Right atrium auricular region (tissue), 2 donors: ENCODE results near the gene COPS7A. TPM values are rescaled to one million over a fixed set of nuclear protein-coding genes. Genes with fewer than 3 reads are reported as not detected.
A peak's percentile ranks its signal among the peaks of the same experiment; 100 is the strongest.

Source experiments
- DNase-seq: peaks from one replicate; pipeline ENCODE4 v3.0.0-alpha.2; 2019; ENCODE audit warnings: low spot score
- H3K27ac ChIP-seq, 2 donors: fragments of 200-600 bp; sonication (generic); 1 replicate in 1 of 2; 2 replicates in 1 of 2; pipeline ENCODE4 v1.5.1; 2016 to 2019
- H3K27me3 ChIP-seq, 2 donors: fragments of 200-600 bp; sonication (generic); one replicate each; pipeline versions ENCODE4 v1.5.1 to v1.6.0; 2017 to 2019
- H3K36me3 ChIP-seq: fragments of 200-600 bp; sonication (generic); one replicate; pipeline ENCODE4 v1.5.1; 2016
- H3K4me1 ChIP-seq, 2 donors: fragments of 200-600 bp; sonication (generic); one replicate each; pipeline versions ENCODE4 v1.5.1 to v1.6.0; 2017 to 2019
- H3K4me3 ChIP-seq, 2 donors: fragments of 200-600 bp; sonication (generic); 1 replicate in 1 of 2; 2 replicates in 1 of 2; pipeline ENCODE4 v1.5.1; 2017 to 2019; ENCODE audit warnings: mild to moderate bottlenecking in 1 of 2, moderate library complexity in 1 of 2
- H3K9me3 ChIP-seq, 2 donors: fragments of 200-600 bp; sonication (generic); one replicate each; pipeline ENCODE4 v1.5.1; 2019
- total RNA-seq, 2 donors: library from RNA; depleted of rRNA; stranded (reverse); fragments of >200 nt; gene quantifications; one replicate each; pipeline ENCODE4 v1.1.0, GENCODE V29; 2016
- TF ChIP-seq, protein P1 (sequence below), 2 donors: fragments of 200-600 bp; sonication (generic); IDR thresholded peaks; one replicate each; pipeline ENCODE4 v1.5.1; 2019; ENCODE audit warnings: antibody characterized with exemption in 2 of 2

COPS7A gene
- total RNA-seq, 2 donors from 2014 or later: 72.7 to 73.6 TPM

DNA sequence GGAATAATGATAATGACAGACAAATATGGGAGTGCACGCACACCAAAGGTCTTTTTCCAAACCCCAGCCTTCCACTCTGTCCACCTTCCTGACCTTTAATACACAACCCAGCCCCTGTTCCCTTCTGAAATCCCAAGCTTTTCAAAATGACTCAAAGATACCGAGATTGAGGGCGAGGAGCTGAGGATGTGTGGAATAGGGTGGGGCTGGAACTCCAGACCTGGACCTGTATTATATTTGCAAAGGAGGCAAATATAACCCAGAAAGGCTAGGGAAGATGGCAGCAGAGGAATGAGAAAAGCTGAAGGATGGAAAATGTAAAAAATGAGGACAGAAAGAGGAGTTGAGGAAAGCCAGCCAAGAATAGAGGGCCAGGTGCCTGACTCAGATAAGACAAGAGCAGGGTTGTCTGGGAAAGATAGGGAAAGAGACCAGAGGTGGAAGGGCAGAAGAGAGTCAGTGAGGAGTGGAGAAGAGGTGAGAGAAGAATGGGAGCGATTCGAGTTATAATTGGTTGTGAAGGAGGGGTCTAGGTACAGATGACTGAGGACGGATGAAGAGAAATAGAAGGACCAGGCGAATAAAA, 41.3 kb downstream of the COPS7A start:
- DNase-seq: no peak
- Histone ChIP-seq H3K27ac (peak overlapping the region; percentile 80 to 88), H3K27me3 (no peaks in the 10 kb centered on the region), H3K4me3 (peak overlapping the region; percentile 72 to 80), H3K9me3 (no peaks in the 10 kb centered on the region), H3K4me1 (peaks cover 0 to 51% of the 10 kb centered on the region in 2 donors), H3K36me3 (peaks cover 6% of the 10 kb centered on the region)
- TF ChIP-seq, protein P1, sequence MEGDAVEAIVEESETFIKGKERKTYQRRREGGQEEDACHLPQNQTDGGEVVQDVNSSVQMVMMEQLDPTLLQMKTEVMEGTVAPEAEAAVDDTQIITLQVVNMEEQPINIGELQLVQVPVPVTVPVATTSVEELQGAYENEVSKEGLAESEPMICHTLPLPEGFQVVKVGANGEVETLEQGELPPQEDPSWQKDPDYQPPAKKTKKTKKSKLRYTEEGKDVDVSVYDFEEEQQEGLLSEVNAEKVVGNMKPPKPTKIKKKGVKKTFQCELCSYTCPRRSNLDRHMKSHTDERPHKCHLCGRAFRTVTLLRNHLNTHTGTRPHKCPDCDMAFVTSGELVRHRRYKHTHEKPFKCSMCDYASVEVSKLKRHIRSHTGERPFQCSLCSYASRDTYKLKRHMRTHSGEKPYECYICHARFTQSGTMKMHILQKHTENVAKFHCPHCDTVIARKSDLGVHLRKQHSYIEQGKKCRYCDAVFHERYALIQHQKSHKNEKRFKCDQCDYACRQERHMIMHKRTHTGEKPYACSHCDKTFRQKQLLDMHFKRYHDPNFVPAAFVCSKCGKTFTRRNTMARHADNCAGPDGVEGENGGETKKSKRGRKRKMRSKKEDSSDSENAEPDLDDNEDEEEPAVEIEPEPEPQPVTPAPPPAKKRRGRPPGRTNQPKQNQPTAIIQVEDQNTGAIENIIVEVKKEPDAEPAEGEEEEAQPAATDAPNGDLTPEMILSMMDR (IDR thresholded peaks at IDR 0.05): no peak

DNA sequence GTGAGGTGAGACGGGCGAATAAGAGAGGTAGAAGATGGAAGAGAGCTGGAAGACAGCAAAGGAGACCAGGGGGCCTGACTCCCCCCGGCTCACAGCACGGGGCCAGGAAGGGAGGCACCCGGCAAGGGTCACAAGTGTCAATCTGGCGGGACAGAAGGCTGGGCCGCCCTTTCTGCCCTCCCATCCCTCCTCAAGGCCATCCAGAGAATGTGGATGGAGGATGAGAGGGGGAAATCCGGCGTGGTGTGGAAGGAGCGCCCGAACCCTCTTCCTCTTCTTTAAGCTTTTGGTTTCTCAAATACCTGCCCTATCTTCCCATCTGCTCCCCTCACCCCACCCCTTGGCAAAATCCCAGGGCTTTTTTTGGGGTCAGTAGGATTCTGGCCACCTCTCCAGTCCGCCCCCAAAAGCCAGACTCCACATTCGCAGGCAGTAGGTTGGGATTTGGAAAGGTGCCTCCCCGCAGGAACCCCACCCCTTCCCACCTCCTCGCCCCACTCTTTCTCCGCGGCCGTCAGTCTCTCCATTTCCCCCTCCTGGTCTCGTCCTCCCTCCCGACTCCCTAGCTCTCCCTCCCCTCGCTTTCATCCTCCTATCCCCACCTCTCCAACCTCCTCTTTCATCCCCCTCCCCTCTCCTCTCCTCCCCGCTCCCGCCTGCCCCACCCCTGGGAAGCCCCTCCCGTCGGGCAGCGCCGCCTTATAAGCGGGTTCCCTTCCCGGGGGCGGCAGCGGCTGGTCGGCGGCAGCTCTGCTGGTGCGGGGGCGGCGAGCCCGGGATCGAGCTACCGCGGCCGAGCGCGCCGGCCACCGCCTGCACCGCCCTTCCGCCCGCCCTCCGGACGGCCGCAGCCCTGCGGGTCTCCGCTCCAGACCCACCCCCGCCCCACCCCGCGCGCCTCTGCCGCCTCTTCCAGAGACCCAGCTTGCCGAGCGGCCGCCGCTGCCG, 42.1 kb downstream of the COPS7A start, which contains the start of gene PTMS:
PTMS (plus strand) TSS at position 730 of the 948 bp plus-strand sequence. CDS start 343 bp downstream, outside the sequence.
- H3K27me3 ChIP-seq: no peaks in the 10 kb centered on the region
- peak; percentile 83 for DNase-seq
- no peaks in the 10 kb centered on the region for H3K9me3 ChIP-seq
- peaks cover 6% of the 10 kb centered on the region for H3K36me3 ChIP-seq
- peaks cover 0 to 51% of the 10 kb centered on the region in 2 donors for H3K4me1 ChIP-seq
- H3K27ac ChIP-seq: peak within 1 kb of the TSS; percentile 80 to 88
- TF ChIP-seq, protein P1 (IDR thresholded peaks at IDR 0.05): no peak
- peak within 1 kb of the TSS; percentile 72 to 80 for H3K4me3 ChIP-seq

DNA sequence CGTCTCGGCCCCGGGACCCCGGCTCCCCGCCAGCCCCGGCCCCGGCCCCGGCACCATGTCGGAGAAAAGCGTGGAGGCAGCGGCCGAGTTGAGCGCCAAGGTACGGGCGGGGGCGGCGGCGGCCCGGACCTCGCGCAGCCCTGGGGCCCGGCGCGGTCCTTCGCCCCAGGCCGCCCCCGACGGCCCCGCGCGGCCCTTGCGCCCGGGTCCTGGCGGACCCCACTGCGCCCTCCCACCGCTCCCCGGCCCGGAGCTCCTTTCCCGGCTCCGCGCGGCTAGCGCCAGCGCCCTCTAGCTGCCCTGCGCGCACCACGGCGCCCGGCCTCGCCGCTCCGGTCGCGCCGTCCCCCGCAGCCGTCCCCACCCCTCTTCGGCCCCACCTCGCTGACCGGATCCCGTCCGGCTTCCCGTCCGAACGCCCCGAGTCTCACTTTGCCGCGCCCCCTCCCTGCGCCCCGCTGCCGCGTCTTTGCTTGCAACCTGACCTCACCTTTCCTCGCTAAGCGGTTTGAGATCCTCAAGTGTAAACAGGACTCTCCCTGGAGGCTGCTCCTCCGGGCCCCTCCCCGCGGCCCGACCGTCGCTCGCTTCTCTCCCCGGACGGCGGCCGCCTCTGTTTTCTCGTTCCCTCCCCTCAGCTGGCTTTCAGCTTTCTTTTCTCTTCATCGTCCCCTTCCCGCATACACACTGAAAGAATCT, 43.0 kb downstream of the COPS7A start:
- TF ChIP-seq, protein P1 (IDR thresholded peaks at IDR 0.05): peak; percentile 84
- H3K36me3 ChIP-seq: peaks cover 6% of the 10 kb centered on the region
- peak; percentile 71 for DNase-seq

DNA sequence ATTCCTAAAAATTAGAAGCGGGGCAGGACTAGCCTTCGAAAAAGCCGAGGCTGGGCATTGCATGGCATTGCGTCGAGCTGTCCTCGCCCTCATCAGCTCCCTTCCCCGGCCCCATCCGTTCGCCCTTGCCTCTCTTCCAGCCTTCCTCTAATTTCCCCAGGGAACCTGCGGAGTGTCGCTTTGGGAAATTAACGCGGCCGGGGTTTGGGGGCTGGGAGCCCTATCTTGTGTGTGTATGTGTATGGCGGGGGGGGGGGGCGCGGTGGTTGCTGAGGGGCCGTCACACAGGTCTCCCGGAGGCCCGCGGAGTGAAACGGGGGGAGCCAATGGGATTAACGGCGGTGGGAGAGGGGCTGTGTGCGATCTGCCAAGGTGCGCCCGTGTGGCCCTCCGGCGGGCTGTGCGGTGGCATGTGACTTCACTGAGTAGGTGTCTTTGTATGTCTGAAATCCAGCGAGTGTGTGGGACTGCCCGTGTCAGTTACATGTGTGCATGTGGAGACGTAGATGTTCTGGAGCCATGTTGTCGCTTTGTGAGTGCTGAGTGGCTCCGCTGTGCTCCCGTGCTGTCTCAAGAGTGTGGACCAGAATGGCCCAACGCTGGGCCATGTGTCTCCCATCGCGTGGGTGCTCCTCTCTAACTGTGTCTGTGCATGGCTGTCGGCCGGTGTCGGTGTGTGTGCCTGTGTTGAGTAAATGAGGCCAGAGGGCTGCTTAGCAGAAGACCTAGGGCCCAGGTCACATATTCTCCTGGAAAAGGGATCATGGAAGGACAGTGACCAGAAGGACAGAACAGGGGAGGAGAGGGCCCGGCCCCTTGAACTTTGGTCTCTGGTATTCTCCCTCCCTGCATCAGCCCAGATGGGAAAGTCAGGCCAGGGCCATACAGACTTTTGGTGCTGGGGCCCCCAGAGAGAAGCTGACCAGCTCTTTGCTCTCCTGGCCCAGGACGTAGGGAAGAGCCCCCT, 43.8 kb downstream of the COPS7A start:
- no peak for DNase-seq
- TF ChIP-seq, protein P1 (IDR thresholded peaks at IDR 0.05): no peak

More for the DNA sequence above, 43.0 kb downstream of the COPS7A start:
- no peaks in the 10 kb centered on the region for H3K27me3 ChIP-seq
- peak overlapping the region; percentile 72 to 80 for H3K4me3 ChIP-seq
- H3K4me1 ChIP-seq: peaks cover 0 to 54% of the 10 kb centered on the region in 2 donors
- H3K9me3 ChIP-seq: no peaks in the 10 kb centered on the region
- peak overlapping the region; percentile 80 to 88 for H3K27ac ChIP-seq

More for the DNA sequence above, 43.8 kb downstream of the COPS7A start:
- Histone ChIP-seq H3K4me3 (peak overlapping the region; percentile 72 to 80), H3K36me3 (peaks cover 6% of the 10 kb centered on the region), H3K27me3 (no peaks in the 10 kb centered on the region), H3K4me1 (peaks cover 0 to 63% of the 10 kb centered on the region in 2 donors), H3K9me3 (no peaks in the 10 kb centered on the region), H3K27ac (peak overlapping the region; percentile 80 to 88)
